NCI-H1417 (cell line): ENCODE measurements around the gene HACD1.

Source experiments
- DNase-seq, 3 experiments: peaks; one replicate each; lab custom pipeline; 2025; lab: John Stamatoyannopoulos, UW

HACD1 gene

GRCh38 chr10:17617031-17617911, at the start of gene HACD1:
HACD1 (minus strand) TSS chr10:17617374; CDS start chr10:17617339, 35 bp downstream.
- peak in 2 of 3 experiments; percentile 81 to 82 for DNase-seq

GRCh38 chr10:17665747-17666146, 48.6 kb upstream of the HACD1 start:
- DNase-seq = no peak

- DNase-seq = no peak
Measured at GRCh38 chr10:17663450-17663849, 46.3 kb upstream of the HACD1 start.

GRCh38 chr10:17662193-17663138, 45.3 kb upstream of the HACD1 start:
- no peak for DNase-seq

- no peak for DNase-seq
Measured at GRCh38 chr10:17661510-17661909, 44.3 kb upstream of the HACD1 start.

GRCh38 chr10:17660921-17661320, 43.7 kb upstream of the HACD1 start:
- no peak for DNase-seq

GRCh38 chr10:17659365-17659764, 42.2 kb upstream of the HACD1 start:
- DNase-seq = no peak

GRCh38 chr10:17657103-17657500, 39.9 kb upstream of the HACD1 start:
- no peak for DNase-seq

GRCh38 chr10:17655567-17656146, 38.5 kb upstream of the HACD1 start:
- no peak for DNase-seq

- DNase-seq = no peak
Measured at GRCh38 chr10:17655009-17655408, 37.8 kb upstream of the HACD1 start.

- no peak for DNase-seq
Measured at GRCh38 chr10:17652585-17652984, 35.4 kb upstream of the HACD1 start.

- DNase-seq = no peak
Measured at GRCh38 chr10:17651896-17652295, 34.7 kb upstream of the HACD1 start.

- DNase-seq = no peak
Measured at GRCh38 chr10:17650416-17650815, 33.2 kb upstream of the HACD1 start.

GRCh38 chr10:17649836-17650235, 32.7 kb upstream of the HACD1 start:
- no peak for DNase-seq

- no peak for DNase-seq
Measured at GRCh38 chr10:17649052-17649451, 31.9 kb upstream of the HACD1 start.

- no peak for DNase-seq
Measured at GRCh38 chr10:17648243-17649035, 31.3 kb upstream of the HACD1 start.

GRCh38 chr10:17647326-17647725, 30.2 kb upstream of the HACD1 start:
- DNase-seq = no peak

GRCh38 chr10:17645621-17646345, 28.6 kb upstream of the HACD1 start:
- no peak for DNase-seq

GRCh38 chr10:17644485-17644943, 27.3 kb upstream of the HACD1 start:
- peak in 1 of 3 experiments; percentile 30 for DNase-seq

GRCh38 chr10:17643755-17644484, 26.7 kb upstream of the HACD1 start, which contains the start of gene STAM:
STAM (plus strand) TSS chr10:17644151; CDS start chr10:17644340, 189 bp downstream.
- peak; percentile 91 to 97 (median 92) for DNase-seq
